Endodermal cell (in vitro differentiated cells): ENCODE measurements around the gene CXCR2. TPM values are rescaled to one million over a fixed set of nuclear protein-coding genes. Genes with fewer than 3 reads are reported as not detected.
A peak's percentile ranks its signal among the peaks of the same experiment; 100 is the strongest.

Experiments used
- DNase-seq: peaks from one replicate; pipeline ENCODE4 v3.0.0-alpha.2; 2017
- H3K27ac ChIP-seq: 2 replicates; pipeline ENCODE4 v1.5.1; 2013; ENCODE audit warnings: mild to moderate bottlenecking, low read depth, low read length, moderate library complexity
- H3K27me3 ChIP-seq: 2 replicates; pipeline ENCODE4 v1.6.1; 2013; ENCODE audit warnings: mild to moderate bottlenecking, low read length, moderate library complexity; ENCODE audit not compliant: insufficient read depth, control insufficient read depth, poor library complexity, severe bottlenecking
- H3K36me3 ChIP-seq: 2 replicates; pipeline ENCODE4 v1.7.0; 2013; ENCODE audit warnings: mild to moderate bottlenecking, low read length, moderate library complexity; ENCODE audit not compliant: control insufficient read depth, insufficient read depth
- H3K4me1 ChIP-seq: one replicate; pipeline ENCODE4 v1.7.0; 2013; ENCODE audit warnings: low read length; ENCODE audit not compliant: control insufficient read depth, insufficient read depth
- H3K4me3 ChIP-seq: 2 replicates; pipeline ENCODE4 v1.5.1; 2013; ENCODE audit warnings: mild to moderate bottlenecking, low read length, moderate library complexity
- H3K9ac ChIP-seq: 2 replicates; pipeline ENCODE4 v1.6.1; 2013; ENCODE audit warnings: mild to moderate bottlenecking, low read length, moderate library complexity; ENCODE audit not compliant: poor library complexity, severe bottlenecking; ENCODE audit errors: extremely low read depth
- H3K9me3 ChIP-seq: 2 replicates; pipeline ENCODE4 v1.6.1; 2013; ENCODE audit warnings: mild to moderate bottlenecking, low read length, moderate library complexity; ENCODE audit not compliant: control insufficient read depth
- H3K27ac Mint-ChIP-seq: 2 replicates; pipeline ENCODE4 v1.8.0; 2020; ENCODE audit warnings: mixed read lengths
- H3K27me3 Mint-ChIP-seq: 2 replicates; pipeline ENCODE4 v1.8.0; 2021; ENCODE audit warnings: mild to moderate bottlenecking, mixed read lengths; ENCODE audit not compliant: insufficient read depth
- H3K36me3 Mint-ChIP-seq: 2 replicates; pipeline ENCODE4 v1.8.0; 2020; ENCODE audit warnings: low read depth, mixed read lengths
- H3K4me1 Mint-ChIP-seq: 2 replicates; pipeline ENCODE4 v1.8.0; 2020; ENCODE audit warnings: mixed read lengths
- H3K4me3 Mint-ChIP-seq: 2 replicates; pipeline ENCODE4 v1.8.0; 2020; ENCODE audit warnings: mild to moderate bottlenecking, moderate library complexity, mixed read lengths
- H3K9me3 Mint-ChIP-seq: 2 replicates; pipeline ENCODE4 v1.8.0; 2020; ENCODE audit warnings: mild to moderate bottlenecking, mixed read lengths
- CTCF ChIP-seq: fragments of 200-600 bp; sonication (generic); conservative IDR thresholded peaks from 2 replicates; pipeline ENCODE4 v1.5.0; 2021; ENCODE audit warnings: antibody characterized with exemption, mild to moderate bottlenecking
- WGBS, 2 experiments: methylation state at CpG; one replicate each; pipeline versions ENCODE4 v1.1.5 to v1.1.7; 2013; ENCODE audit warnings: missing lambda C conversion rate in 2 of 2, mixed read lengths in 1 of 2; ENCODE audit not compliant: insufficient coverage in 1 of 2, insufficient read length in 1 of 2; 5-methylcytosine and 5-hydroxymethylcytosine counted together
- long read RNA-seq, 4 experiments: library from polyadenylated mRNA in 2 of 4; library from RNA in 1 of 4; library from capped mRNA in 1 of 4; stranded (forward) in 3 of 4; unstranded in 1 of 4; transcript quantifications; one replicate each; pipeline ENCODE4 v2.0.0, GENCODE V29; 2020 to 2021; ENCODE audit warnings: inconsistent platforms in 1 of 4
- polyA plus RNA-seq, 2 experiments: library from polyadenylated mRNA; stranded (reverse); fragments of 50-300 nt; gene quantifications; one replicate each; pipeline ENCODE4 v1.2.3, GENCODE V29; 2013
- total RNA-seq, 2 donors: library from RNA; stranded (reverse); fragmentation: NEBNext Ultra II Directional in 1 of 2; extraction: Animal tissue kit (Norgen Biotek cat#: 25700) in 1 of 2; gene quantifications; 2 replicates in 1 of 2; 3 replicates in 1 of 2; pipeline ENCODE4 v1.2.1, GENCODE V29; 2021

CXCR2 gene
- total RNA-seq: not detected
- polyA plus RNA-seq (2013, experiment 1 of 2): not detected
- polyA plus RNA-seq (2013, experiment 2 of 2): not detected
- long read RNA-seq, experiment 1: 0 reads
- long read RNA-seq, experiment 2: 0 reads
- long read RNA-seq, experiment 3: 0 reads
- long read RNA-seq, experiment 4: 0 reads

- WGBS, 2 experiments: 89 to 95% methylated on average over 7 to 8 of the region's 8 CpGs
- no peak within 1 kb of the TSS for H3K27ac Mint-ChIP-seq
- DNase-seq: peak; percentile 49
These were observed at the start of gene CXCR2 for GRCh38 chr2:218125626-218126080. CXCR2 (plus strand) TSS chr2:218126028; CDS start chr2:218134802, 8,774 bp downstream.

GRCh38 chr2:218077464-218078216, 48.2 kb upstream of the CXCR2 start:
- H3K9ac ChIP-seq: no peak overlapping the region
- H3K4me3 Mint-ChIP-seq: no peak overlapping the region
- no peaks in the 10 kb centered on the region for H3K36me3 Mint-ChIP-seq
- H3K27ac ChIP-seq: no peak overlapping the region
- DNase-seq: no peak
- H3K27me3 ChIP-seq: no peaks in the 10 kb centered on the region
- H3K9me3 Mint-ChIP-seq: no peaks in the 10 kb centered on the region
- H3K27me3 Mint-ChIP-seq: peaks cover 12% of the 10 kb centered on the region
- TF ChIP-seq CTCF: no peak
- no peak overlapping the region for H3K27ac Mint-ChIP-seq
- H3K4me1 Mint-ChIP-seq: no peaks in the 10 kb centered on the region
- WGBS, 2 experiments: 85 to 93% methylated on average over 5 to 9 of the region's 9 CpGs
- no peaks in the 10 kb centered on the region for H3K36me3 ChIP-seq
- H3K4me1 ChIP-seq: no peaks in the 10 kb centered on the region
- H3K9me3 ChIP-seq: no peaks in the 10 kb centered on the region
- H3K4me3 ChIP-seq: no peak overlapping the region

More at GRCh38 chr2:218125626-218126080, at the start of gene CXCR2:
- Mint-ChIP-seq H3K36me3 (no peaks in the 10 kb centered on the region), H3K27me3 (peaks cover 10% of the 10 kb centered on the region), H3K4me3 (no peak within 1 kb of the TSS), H3K9me3 (peaks cover 27% of the 10 kb centered on the region), H3K4me1 (peaks cover 4% of the 10 kb centered on the region)
- no peak within 1 kb of the TSS for H3K27ac ChIP-seq
- no peaks in the 10 kb centered on the region for H3K27me3 ChIP-seq
- no peak within 1 kb of the TSS for H3K4me3 ChIP-seq
- H3K36me3 ChIP-seq: no peaks in the 10 kb centered on the region
- TF ChIP-seq CTCF: peak; percentile 42
- no peak within 1 kb of the TSS for H3K9ac ChIP-seq
- H3K4me1 ChIP-seq: no peaks in the 10 kb centered on the region
- H3K9me3 ChIP-seq: peaks cover 38% of the 10 kb centered on the region

- no peaks in the 10 kb centered on the region for H3K36me3 ChIP-seq
- H3K4me1 Mint-ChIP-seq: no peaks in the 10 kb centered on the region
- H3K9me3 Mint-ChIP-seq: no peaks in the 10 kb centered on the region
- peaks cover 8% of the 10 kb centered on the region for H3K27me3 Mint-ChIP-seq
- no peak overlapping the region for H3K4me3 ChIP-seq
- no peak overlapping the region for H3K27ac ChIP-seq
- no peaks in the 10 kb centered on the region for H3K4me1 ChIP-seq
- H3K36me3 Mint-ChIP-seq: no peaks in the 10 kb centered on the region
- TF ChIP-seq CTCF: no peak
- H3K27me3 ChIP-seq: no peaks in the 10 kb centered on the region
- H3K9me3 ChIP-seq: no peaks in the 10 kb centered on the region
- WGBS, 2 experiments: 84 to 85% methylated on average over 9 to 15 of the region's 15 CpGs
- no peak overlapping the region for H3K4me3 Mint-ChIP-seq
- H3K9ac ChIP-seq: no peak overlapping the region
- DNase-seq: no peak
- no peak overlapping the region for H3K27ac Mint-ChIP-seq
These were observed 45.6 kb upstream of the CXCR2 start for GRCh38 chr2:218079943-218080913.
